Activated CD8-positive, alpha-beta memory T cell treated with anti-CD3 and anti-CD28 coated beads, Interleukin-2, amount 50 U/mL, for 48 hours (primary cell): ENCODE measurements around the gene ARID4B.
"Not testable (repeated sequence)": the region's sequence is repeated elsewhere in the genome, so short reads cannot be mapped to it uniquely, and the experiment has no call there.

Experiments used
- DNase-seq: peaks from one replicate; pipeline ENCODE4 v3.0.0-alpha.2; 2020

The ARID4B gene

DNA sequence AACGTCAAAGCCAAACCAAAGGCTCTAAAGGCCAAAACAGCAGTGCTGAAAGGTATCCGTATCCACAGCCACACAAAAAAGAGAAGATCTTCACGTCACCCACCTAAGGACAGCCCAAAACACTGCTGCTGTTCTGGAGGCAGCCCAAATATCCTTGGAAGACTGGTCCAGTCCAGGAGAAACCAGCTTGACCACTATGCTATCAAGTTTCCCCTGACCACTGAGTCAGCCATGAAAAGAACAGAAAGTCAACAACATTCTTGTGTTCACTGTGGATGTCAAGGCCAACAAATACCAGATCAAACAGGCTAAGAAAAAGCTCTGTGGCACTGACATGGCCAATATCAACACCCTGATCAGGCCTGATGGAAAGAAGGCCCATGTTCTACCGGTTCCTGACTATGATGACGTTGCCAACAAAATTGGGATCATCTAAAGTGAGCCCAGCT is 32.1 kb downstream of the ARID4B start:
- DNase-seq, result no peak

DNA sequence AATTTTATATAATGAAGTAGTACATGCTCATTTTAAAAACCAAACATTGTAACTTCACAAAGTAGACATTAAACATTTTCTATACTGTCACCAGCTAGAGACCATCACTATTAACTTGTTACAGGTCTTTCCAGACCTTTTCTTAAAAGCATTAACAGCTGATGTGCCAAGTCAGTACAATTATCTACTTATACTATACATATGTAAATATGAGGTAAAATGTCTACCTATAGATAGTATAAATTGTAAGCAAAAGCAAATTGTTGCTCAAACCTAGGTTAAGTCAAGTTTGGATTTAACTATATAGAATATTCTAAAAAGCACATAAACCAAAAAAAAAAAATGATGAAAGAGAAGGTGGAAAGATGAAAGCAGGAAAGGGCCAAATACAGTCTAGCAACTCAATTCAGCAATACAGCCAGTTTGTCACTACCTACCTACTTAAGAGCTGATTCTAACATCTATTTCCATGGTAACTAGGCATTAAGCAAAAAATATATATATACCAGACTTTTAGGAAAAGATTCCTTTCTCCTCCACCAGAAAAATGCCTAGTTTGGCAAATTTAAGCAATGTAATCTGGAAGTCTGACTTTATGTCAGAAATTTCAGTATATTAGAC is 34.5 kb downstream of the ARID4B start:
- no peak for DNase-seq

DNA sequence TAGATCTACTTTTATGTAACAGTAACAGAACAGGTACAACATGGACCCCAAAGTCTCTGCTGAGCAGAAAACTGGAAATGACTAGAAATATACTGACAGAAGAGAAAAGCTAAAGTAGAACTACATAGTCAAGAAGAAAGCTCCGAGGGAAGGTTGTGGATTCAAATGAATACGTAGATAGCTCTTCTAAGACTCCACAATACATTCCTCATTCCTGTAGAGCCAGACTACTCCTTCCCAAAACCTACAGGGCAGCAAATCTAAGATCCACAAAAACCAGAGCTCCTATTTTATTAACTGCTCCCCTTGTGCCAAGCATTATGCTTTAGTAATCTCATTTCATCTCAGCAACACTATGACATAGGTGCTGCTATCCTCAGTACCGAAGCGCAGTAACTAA is 35.2 kb downstream of the ARID4B start:
- DNase-seq, result no peak

DNA sequence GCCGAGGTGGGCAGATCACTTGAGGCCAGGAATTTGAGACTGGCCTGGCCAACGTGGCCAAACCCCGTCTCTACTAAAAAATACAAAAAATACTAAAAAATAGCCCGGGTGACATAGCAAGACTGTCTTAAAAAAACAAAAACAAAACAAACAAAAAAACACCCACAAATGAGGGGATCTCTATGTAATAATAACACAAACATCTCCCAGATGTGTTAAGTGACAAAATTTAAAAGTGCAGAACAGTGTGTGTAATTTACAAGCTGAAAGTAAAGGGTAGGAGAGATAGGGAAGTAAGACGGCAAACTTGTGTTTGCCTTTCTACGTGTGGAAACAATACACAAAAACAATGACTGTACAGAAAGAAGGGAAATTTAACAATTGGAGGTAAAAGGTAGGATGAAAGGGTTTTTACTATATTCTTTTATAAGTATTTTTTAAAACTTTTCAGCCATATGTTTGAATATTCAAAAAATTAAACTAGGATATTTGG is 36.3 kb downstream of the ARID4B start:
- DNase-seq, result no peak

DNA sequence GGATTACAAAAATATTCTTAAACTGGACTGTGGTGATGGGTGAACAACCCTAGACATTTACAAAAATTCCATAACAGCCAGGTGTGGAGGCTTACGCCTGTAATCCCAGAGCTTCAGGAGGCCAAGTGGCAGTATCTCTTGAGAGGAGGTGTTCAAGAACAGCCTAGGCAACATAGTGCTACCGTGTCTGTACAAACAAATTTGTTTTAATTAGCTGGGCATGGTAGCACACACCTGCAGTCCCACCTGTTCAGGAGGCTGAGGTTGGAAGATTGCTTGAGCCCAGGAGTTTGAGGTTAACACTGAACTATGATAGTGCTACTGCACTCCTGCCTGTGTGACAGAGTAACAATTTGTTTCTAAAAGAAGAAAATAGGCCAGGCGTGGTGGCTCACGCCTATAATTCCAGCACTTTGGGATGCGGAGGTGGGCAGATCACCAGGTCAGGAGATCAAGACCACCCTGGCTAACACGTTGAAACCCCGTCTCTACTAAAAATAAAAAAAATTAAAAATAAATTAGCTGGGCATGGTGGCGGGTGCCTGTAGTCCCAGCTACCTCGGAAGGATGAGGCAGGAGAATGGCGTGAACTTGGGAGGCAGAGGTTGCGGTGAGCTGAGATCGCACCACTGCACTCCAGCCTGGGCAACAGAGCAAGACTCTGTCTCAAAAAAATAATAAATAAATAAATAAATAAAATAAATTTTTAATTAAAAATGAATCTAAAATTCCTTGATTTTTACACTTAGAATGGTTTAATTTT is 37.1 kb downstream of the ARID4B start:
- DNase-seq, result no peak

DNA sequence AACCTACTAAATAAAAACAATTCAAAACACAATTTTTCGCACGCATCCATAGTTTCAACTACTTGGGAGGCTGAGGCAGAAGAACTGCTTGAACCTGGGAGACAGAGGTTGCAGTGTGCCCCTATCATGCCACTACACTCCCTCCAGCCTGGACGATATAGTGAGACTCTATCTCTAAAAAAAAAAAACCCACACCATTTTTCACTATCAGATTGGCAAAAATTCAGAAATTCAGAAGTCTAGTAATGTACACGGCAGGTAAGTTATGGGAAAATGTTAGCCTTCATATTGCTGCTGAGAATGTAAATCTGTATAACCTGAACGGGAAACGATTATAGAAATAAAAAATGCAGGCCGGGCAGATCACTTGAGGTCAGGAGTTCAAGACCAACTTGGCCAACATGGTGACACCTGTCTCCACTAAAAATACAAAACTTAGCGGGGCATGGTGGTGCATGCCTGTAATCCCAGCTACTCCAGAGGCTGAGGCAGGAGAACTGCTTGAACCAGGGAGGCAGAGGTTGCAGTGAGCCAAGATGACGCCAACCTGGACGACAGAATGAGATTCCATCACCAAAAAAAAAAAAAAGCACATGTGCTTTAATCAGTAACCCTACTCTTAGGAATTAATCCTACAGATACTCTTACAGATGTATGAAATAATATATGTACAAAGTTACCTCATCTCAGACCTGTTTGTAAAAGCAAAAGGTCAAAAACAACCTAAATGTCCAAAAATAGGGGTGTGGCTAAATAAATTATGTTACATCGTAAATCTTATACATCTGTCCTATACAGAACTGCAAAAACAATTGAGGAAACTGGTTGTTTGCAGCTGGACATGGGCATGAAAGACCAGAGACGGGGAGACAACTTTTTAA is 37.9 kb downstream of the ARID4B start:
- DNase-seq, result no peak

DNA sequence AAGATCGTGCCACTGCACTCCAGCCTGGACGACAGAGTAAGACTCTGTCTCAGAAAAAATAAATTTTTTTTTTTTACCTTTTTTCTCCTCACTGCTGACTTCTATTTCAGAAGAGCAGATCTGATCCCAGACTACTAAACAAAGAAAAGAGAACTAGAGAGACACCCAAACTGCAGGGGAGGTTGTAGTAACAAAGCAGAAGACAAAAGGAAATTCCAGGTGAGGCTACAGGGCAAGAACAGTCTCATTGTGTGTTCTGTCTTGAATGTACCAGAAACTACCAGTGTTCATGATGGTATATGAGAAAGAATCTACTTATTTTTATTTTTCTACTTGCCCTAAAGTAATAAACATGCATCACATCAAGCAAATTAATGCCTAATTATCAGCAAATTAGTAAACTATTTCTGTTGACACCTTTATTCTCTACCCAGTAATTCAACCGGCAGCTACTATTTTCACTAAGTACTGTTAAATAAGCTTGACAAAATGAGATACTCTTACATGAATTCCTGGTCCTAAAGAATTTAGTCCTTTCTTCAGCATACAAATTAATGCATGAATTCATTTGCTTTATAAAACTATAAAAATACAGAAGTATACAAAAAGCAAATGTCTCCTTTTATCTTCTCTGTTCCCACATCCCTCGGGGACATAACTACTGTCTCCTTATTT is 40.6 kb downstream of the ARID4B start:
- DNase-seq, result no peak

DNA sequence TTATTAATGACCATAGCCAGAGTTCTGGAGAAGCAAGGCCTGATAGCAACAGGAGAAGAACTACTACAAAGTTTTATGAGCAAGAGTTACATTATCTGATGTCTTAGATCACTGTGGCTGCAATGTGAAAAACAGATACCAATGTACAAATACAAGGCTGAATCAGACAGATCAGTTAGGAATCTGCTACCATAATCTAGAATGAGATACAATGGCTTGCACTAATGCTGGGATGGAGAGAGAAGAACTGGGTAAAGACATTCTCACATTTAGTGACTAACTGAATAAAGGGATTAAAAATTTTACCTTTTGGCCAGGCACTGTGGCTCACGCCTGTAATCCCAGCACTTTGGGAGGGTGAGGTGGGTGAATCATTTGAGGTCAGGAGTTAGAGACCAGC is 41.3 kb downstream of the ARID4B start:
- DNase-seq, result no peak

DNA sequence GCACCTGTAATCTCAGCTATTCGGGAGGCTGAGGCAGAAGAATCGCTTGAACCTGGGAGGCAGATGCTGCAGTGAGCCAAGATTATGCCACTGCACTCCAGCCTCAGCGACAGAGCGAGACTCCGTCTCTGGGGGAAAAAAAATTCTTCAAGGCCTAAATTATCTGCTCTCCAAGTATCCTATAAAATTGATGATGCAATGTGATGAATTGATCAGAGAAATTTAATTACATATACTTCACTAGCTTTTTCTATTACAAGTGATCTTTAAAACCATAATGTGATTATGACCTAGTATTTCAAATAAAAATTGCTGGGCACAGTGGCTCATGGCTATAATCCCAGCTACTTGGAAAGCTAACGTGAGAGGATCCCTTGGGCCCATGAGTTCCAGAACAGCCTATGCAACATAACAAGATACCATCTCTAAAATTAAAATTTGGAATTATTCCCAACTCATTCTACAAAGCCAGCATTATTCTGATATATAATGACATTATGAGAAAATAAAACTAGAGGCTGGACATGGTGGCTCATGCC is 43.7 kb downstream of the ARID4B start:
- no peak for DNase-seq

DNA sequence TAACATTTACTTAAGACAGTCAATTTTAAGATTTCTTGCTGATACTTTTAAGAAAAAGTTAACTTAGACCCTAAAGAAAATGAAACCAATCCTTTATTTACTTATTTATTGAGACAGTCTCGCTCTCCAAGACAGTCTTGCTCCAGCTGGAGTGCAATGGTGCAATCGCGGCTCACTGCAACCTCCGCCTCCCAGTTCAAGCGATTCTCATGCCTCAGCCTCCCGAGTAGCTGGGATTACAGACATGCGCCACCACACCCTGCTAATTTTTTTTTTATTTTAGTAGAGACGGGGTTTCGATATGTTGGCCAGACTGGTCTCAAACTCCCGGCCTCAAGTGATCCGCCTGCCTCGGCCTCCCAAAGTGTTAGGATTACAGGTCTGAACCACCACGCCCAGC is 44.3 kb downstream of the ARID4B start:
- DNase-seq, result not testable (repeated sequence)

DNA sequence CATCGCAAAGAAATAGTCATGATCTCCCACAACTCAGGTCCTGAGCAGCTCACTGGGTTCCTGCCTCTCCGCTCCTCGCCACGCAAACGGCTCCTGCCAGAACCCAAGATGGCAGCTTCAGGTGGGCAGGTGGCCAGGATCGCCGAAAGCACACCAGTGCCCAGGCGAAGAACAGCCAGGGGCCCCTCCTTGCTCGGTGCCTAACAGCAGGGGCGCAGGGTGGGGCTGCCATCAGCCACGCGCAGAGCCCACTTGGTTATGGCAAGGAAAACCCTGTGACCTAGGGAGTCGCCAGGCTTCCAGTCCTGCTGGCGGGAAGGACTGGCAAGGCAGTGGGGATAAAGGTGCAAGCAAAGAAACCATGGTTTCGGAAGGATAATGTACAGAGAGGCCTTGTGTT is 47.5 kb downstream of the ARID4B start:
- no peak for DNase-seq

DNA sequence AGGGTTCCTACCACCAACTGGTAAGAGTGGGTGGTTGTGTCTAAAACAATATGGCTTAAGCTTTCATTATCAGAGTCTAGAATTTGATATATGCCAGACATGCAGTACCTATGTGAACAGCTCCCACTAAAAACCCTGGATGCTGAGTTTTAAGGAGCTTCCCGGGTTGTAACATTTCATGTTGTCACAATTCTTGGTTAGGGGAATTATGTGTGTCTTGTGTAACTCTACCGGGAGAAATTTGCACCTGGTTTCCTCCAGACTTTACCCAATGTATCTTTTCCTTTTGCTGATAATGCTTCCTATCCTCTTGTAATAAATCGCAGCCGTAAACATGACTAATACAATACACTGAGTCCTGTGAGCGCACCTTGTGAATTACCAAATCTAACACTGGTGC is 48.3 kb downstream of the ARID4B start:
- DNase-seq, result no peak

DNA sequence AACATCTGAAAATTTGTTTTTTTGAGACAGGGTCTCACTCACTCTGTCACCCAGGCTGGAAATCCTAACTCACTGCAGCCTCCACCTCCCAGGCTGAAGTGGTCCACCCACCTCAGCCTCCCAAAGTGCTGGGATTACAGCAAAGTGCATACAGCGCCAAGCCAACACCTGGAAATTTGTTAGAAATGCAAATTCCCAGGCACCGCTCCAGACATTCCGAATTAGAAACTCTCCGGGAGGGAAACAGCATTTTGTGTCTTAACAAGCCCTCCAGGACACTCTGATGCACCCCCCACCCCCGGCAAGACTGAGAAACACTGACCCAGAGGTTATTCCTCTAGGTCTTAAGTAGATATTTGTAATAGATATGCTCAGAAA is 49.1 kb downstream of the ARID4B start:
- DNase-seq, result no peak

DNA sequence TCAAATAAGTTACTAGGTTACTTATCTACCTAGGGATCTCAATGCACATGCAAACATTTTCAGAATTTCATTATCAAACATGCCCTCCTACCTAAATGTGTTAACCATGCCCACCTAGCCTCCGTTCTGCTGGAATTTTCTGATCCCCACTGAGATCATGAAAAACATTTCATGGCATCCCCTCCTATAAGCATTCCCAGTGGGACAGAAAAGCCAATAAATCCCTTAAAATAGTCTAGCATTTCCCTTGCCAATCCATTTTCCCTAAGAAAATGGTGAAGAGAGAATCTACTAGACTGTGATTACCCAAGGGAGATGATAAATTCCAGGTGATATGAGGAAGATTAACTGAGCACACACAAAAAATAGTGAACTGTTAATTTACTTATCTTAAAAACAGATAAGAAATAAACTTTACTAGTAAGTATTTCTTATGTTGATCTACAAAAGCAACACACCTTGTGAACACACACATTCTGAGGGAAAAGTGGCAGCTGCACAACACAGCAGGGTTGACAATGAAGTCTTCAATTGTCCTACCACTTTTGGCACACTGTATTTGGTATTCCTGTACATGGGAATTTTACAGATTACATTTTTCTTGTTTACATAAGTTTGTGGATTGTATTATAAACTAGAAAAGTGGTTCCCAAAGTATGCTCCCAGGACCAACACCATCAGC is 49.6 kb downstream of the ARID4B start:
- DNase-seq, result no peak

DNA sequence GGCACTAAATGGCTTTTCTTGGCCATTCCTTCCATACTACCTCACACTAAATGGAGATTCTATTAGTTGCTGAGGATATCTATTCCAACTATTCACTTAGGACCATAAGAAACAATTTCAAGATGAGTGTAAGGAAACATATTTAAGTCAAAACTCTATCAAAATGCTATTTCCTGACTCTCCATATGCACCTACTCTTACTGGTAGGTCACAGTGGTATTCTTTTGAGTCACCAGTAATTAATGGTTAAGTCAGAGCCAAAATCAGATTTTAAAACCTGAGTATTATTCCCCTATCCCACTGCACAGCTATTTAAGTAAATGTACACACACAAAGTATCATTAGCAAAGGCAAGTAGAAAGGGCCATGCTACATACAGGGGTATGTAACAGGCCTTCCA is 50.3 kb downstream of the ARID4B start:
- DNase-seq, result no peak

DNA sequence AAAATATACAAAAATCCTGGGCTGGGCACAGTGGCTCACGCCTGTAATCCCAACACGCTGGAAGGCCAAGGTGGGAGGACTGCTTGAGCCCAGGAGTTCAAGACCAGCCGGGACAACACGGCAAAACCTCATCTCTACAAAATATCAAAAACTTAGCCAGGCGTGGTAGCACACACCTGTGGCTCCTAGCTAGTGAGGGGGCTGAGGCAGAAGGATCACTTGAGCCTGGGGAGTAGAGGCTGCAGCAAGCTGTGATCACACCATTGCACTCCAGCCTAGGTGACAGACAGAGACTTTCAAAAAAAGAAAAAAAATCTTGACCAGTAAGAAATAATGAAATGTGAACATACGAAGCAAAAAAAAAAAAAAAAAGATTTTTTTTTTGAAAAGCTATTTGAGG is 52.1 kb downstream of the ARID4B start:
- DNase-seq, result no peak

DNA sequence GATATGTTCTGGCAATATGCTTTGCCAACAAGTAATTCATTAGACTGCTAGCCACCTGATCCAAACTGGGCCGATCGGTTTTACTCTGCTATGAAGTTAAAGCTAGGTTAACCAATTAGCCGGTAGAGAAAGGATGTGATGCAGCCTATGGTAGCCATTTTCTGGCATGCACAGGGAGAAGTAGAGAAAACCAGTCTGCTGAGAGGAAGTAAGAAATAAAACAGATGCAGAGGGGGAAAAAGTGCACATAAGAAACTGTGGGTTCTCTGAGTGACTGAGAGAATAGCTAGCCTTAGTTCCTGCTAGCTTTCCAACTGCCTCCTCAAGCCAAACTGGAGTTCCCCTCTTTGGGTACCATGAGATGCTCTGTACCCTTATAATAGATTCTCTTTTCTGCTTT is 52.8 kb downstream of the ARID4B start:
- DNase-seq, result no peak

DNA sequence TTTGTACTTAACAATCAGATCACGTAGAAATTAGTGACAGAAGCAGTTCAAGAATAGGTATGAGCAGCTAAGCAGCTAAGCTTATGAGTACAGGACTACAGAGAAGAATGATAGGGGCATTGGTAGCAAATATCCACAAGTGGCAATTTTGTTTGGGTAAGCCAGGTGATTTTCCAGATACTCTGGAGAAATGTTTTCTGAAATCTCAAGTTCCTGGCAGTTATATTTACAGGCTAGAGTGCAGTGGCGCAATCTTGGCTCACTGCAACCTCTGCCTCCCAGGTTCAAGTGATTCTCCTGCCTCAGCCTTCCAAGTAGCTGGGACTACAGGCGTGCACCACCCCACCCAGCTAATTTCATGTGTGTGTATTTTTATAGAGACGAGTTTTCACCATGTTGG is 55.1 kb downstream of the ARID4B start:
- no peak for DNase-seq

DNA sequence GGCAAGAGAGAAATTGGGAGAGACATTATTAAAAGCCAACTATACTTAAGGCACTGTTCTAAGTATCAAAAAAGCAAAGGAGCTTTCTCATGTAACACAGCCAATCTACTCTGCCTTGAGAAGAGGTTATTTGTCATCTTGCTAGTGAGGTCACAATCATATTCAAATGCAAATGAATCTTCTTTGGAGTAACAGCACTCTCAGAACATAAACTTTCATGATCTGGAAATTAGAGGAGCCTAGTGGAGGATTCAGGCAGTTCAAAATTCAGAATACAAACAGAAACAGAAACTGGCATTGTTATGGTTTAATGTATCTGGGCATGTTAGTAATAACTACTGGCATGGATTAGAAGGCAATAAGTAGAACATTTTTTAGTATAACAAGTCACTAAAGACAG is 57.4 kb downstream of the ARID4B start:
- no peak for DNase-seq

DNA sequence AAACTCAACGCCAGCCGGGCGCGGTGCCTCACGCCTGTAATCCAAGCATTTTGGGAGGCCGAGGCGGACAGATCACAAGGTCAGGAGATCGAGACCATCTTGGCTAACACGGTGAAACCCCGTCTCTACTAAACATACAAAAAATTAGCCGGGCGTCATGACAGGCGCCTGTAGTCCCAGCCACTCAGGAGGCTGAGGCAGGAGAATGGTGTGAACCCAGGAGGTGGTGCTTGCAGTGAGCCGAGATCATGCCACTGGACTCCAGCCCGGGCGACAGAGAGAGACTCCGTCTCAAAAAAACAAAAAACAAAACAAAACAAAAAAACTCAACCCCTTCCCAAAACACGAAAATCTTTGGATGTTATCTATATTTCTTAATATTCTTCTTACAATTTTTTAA is 58.0 kb downstream of the ARID4B start:
- not testable (repeated sequence) for DNase-seq

DNA sequence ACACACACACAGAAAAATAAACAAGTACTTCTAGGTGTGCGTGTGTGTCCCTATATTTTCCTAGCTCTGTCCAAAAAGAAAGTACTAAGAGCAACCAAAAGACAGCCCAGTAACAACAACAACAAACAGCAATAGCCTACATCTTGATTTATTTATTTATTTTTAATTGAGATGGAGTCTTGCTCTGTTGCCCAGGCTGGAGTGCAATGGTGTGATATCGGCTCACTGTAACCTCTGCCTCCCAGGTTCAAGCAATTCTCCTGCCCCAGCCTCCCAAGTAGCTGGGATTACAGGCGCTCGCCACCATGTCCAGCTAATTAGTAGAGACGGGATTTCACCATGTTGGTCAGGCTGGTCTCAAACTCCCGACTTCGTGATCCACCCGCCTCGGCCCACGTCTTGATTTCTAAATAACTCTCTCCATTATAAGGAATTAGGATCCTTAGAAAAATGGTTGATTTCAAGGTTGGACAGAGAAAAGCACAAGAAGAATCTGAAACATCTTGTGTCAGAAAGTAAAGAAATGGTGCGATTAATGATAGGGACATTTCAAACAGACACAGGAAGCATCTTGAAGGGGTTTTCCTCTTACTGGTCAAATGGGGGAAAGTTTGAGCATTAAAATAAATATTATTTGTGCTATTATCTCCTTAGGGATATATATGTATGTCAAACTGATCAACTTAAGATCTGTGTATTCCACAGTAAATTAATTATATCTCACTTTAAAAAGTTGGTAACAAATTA is 59.4 kb downstream of the ARID4B start:
- no peak for DNase-seq
